COLO829 (cell line): ENCODE data around the gene GPC6.

Experiments
- DNase-seq: peaks from one replicate; pipeline ENCODE4 v3.0.0; 2012; ENCODE audit warnings: low spot score

GPC6 gene

GRCh38 chr13:93268327-93269028, 41.9 kb downstream of the GPC6 start:
- no peak for DNase-seq

- no peak for DNase-seq
Measured at GRCh38 chr13:93270769-93271742, 44.4 kb downstream of the GPC6 start.

GRCh38 chr13:93279982-93280381, 53.4 kb downstream of the GPC6 start:
- no peak for DNase-seq

GRCh38 chr13:93280688-93281087, 54.1 kb downstream of the GPC6 start:
- no peak for DNase-seq

- no peak for DNase-seq
Measured at GRCh38 chr13:93283255-93283654, 56.6 kb downstream of the GPC6 start.

GRCh38 chr13:93284064-93284463, 57.5 kb downstream of the GPC6 start:
- no peak for DNase-seq

- no peak for DNase-seq
Measured at GRCh38 chr13:93286047-93286446, 59.4 kb downstream of the GPC6 start.

- DNase-seq = no peak
Measured at GRCh38 chr13:93289053-93289452, 62.4 kb downstream of the GPC6 start.

- DNase-seq = no peak
Measured at GRCh38 chr13:93289842-93290241, 63.2 kb downstream of the GPC6 start.

GRCh38 chr13:93290503-93290902, 63.9 kb downstream of the GPC6 start:
- no peak for DNase-seq

GRCh38 chr13:93292366-93292765, 65.8 kb downstream of the GPC6 start:
- DNase-seq = no peak

- no peak for DNase-seq
Measured at GRCh38 chr13:93293710-93294109, 67.1 kb downstream of the GPC6 start.

- no peak for DNase-seq
Measured at GRCh38 chr13:93296584-93296983, 70.0 kb downstream of the GPC6 start.

- DNase-seq = no peak
Measured at GRCh38 chr13:93298713-93299112, 72.1 kb downstream of the GPC6 start.

GRCh38 chr13:93304134-93304533, 77.5 kb downstream of the GPC6 start:
- no peak for DNase-seq

- no peak for DNase-seq
Measured at GRCh38 chr13:93304868-93305613, 78.4 kb downstream of the GPC6 start.

- no peak for DNase-seq
Measured at GRCh38 chr13:93305886-93306285, 79.3 kb downstream of the GPC6 start.

- DNase-seq = no peak
Measured at GRCh38 chr13:93307136-93307535, 80.5 kb downstream of the GPC6 start.

GRCh38 chr13:93307651-93308050, 81.0 kb downstream of the GPC6 start:
- no peak for DNase-seq

GRCh38 chr13:93309886-93310523, 83.4 kb downstream of the GPC6 start:
- DNase-seq = peak; percentile 35

- no peak for DNase-seq
Measured at GRCh38 chr13:93316841-93317240, 90.2 kb downstream of the GPC6 start.
